Keratinocyte (primary cell): Measurements from ENCODE around the gene MCF2L2. TPM values are rescaled to one million over a fixed set of nuclear protein-coding genes. Genes with fewer than 3 reads are reported as not detected.

Experiments used
- DNase-seq: peaks from one replicate; pipeline ENCODE4 v3.0.0-alpha.2; 2011; ENCODE audit warnings: low read depth, missing footprints, low spot score
- FAIRE-seq: peaks from 2 replicates; lab custom pipeline; 2011; peaks lifted over from hg19 to GRCh38; lab: Jason Lieb, UNC
- H2AFZ ChIP-seq: 2 replicates; pipeline ENCODE4 v1.6.0; 2012; ENCODE audit warnings: low read length, control low read depth, inconsistent platforms; ENCODE audit not compliant: control insufficient read depth
- H3K27ac ChIP-seq: 2 replicates; pipeline ENCODE4 v1.5.1; 2011; ENCODE audit warnings: low read length; ENCODE audit not compliant: control insufficient read depth, insufficient read depth
- H3K27me3 ChIP-seq: 3 replicates; pipeline ENCODE4 v1.6.0; 2011; ENCODE audit warnings: low read length; ENCODE audit not compliant: control insufficient read depth, insufficient read depth; ENCODE audit errors: extremely low read depth
- H3K36me3 ChIP-seq, 2 experiments: 2 replicates in 1 of 2; 3 replicates in 1 of 2; pipeline ENCODE4 v1.5.1; 2011; ENCODE audit warnings: low read length in 2 of 2, mild to moderate bottlenecking in 1 of 2; ENCODE audit not compliant: control insufficient read depth in 2 of 2, insufficient read depth in 2 of 2; ENCODE audit errors: extremely low read depth in 1 of 2
- H3K4me1 ChIP-seq: 3 replicates; pipeline ENCODE4 v1.5.1; 2011; ENCODE audit warnings: low read length; ENCODE audit not compliant: control insufficient read depth, insufficient read depth; ENCODE audit errors: extremely low read depth
- H3K4me2 ChIP-seq: 3 replicates; pipeline ENCODE4 v1.6.0; 2011; ENCODE audit warnings: low read depth, low read length; ENCODE audit not compliant: control insufficient read depth, insufficient read depth; ENCODE audit errors: extremely low read depth
- H3K4me3 ChIP-seq, 3 experiments: fragments of 200-600 bp in 1 of 3; sonication (generic) in 1 of 3; 2 replicates in 2 of 3; 3 replicates in 1 of 3; pipeline ENCODE4 v1.5.1; 2011 to 2016; ENCODE audit warnings: low read length in 3 of 3, mild to moderate bottlenecking in 3 of 3, control low read depth in 2 of 3, inconsistent platforms in 1 of 3, low read depth in 1 of 3, mixed read lengths in 1 of 3, mixed run types in 1 of 3, moderate library complexity in 1 of 3; ENCODE audit not compliant: control insufficient read depth in 2 of 3, insufficient read depth in 2 of 3; ENCODE audit errors: extremely low read depth in 1 of 3
- H3K79me2 ChIP-seq: 2 replicates; pipeline ENCODE4 v1.6.0; 2012; ENCODE audit warnings: low read length; ENCODE audit not compliant: control insufficient read depth, insufficient read depth
- H3K9ac ChIP-seq: 3 replicates; pipeline ENCODE4 v1.6.0; 2011; ENCODE audit warnings: low read length; ENCODE audit not compliant: control insufficient read depth, insufficient read depth; ENCODE audit errors: extremely low read depth
- H3K9me1 ChIP-seq: 3 replicates; pipeline ENCODE4 v1.6.0; 2011; ENCODE audit warnings: low read length; ENCODE audit not compliant: control insufficient read depth, insufficient read depth; ENCODE audit errors: extremely low read depth
- H3K9me3 ChIP-seq: 2 replicates; pipeline ENCODE4 v1.5.1; 2012; ENCODE audit warnings: low read depth, low read length; ENCODE audit not compliant: control insufficient read depth
- H4K20me1 ChIP-seq: 3 replicates; pipeline ENCODE4 v1.6.0; 2011; ENCODE audit warnings: low read length; ENCODE audit not compliant: control insufficient read depth, insufficient read depth; ENCODE audit errors: extremely low read depth
- EZH2 ChIP-seq: IDR thresholded peaks from one replicate; pipeline ENCODE4 v1.6.1; 2012; ENCODE audit warnings: inconsistent platforms, mild to moderate bottlenecking, low read length, moderate library complexity
- dilution Hi-C: fragments of 300-500 bp; cut with MboI; formaldehyde crosslinking; loops from one replicate; pipeline ENCODE4 v1.7.0; 2020; ENCODE audit warnings: low sequenced_read_pairs; ENCODE audit not compliant: extremely low pct_ligation_motif_present
- polyA plus RNA-seq, 5 experiments: library from polyadenylated mRNA; depleted of rRNA in 3 of 5; stranded (reverse) in 3 of 5; stranded (forward) in 1 of 5; unstranded in 1 of 5; fragments of >200 nt; gene quantifications; 1 replicate in 1 of 5; 2 replicates in 3 of 5; 3 replicates in 1 of 5; pipeline versions ENCODE4 v1.2.1 to v1.2.3, GENCODE V29; 2011 to 2012; ENCODE audit warnings: missing spikeins in 2 of 5, low read depth in 1 of 5, low replicate concordance in 1 of 5
- TF ChIP-seq, protein P1 (sequence below), 3 experiments: IDR thresholded peaks in 1 of 3; conservative IDR thresholded peaks in 1 of 3; optimal IDR thresholded peaks in 1 of 3; 2 replicates in 2 of 3; 3 replicates in 1 of 3; pipeline versions ENCODE3 to v1.5.1; 2011; ENCODE audit warnings: low read length in 3 of 3, mild to moderate bottlenecking in 3 of 3, moderate library complexity in 2 of 3, control low read depth in 1 of 3, inconsistent platforms in 1 of 3; ENCODE audit not compliant: insufficient read depth in 2 of 3; ENCODE audit errors: extremely low read depth in 1 of 3

MCF2L2 gene
- polyA plus RNA-seq, 1 donor (not counting 4 experiments of a cell fraction or from before 2014, with no cell fraction given), result 0.26 TPM

DNA sequence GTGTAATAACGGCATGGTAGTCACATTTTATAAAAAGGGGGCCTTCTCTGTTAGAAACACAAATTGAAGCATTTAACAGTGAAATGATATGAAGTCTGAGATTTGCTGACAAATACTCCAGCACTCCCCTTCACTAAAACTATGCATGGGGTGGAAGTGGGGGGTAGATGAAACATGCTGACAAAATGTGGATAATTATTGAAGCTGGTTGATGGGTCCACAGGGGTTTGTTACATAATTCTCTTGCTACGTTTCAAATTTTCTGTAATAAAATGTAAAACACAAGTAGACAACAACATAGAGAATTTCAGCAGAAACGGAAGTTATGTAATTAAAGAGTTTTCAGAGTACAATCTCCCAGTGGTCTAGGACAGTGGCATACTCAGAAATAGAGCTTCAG, 37.0 kb downstream of the MCF2L2 start:
- Histone ChIP-seq H3K9me3 (no peaks in the 10 kb centered on the region), H3K4me3 (no peak overlapping the region), H3K9ac (no peak overlapping the region), H3K36me3 (no peaks in the 10 kb centered on the region), H3K79me2 (no peaks in the 10 kb centered on the region), H3K9me1 (no peaks in the 10 kb centered on the region), H3K27me3 (peaks cover 2% of the 10 kb centered on the region), H4K20me1 (no peaks in the 10 kb centered on the region), H2AFZ (no peak overlapping the region), H3K27ac (no peak overlapping the region), H3K4me2 (no peak overlapping the region), H3K4me1 (no peaks in the 10 kb centered on the region)
- TF ChIP-seq, protein P1, sequence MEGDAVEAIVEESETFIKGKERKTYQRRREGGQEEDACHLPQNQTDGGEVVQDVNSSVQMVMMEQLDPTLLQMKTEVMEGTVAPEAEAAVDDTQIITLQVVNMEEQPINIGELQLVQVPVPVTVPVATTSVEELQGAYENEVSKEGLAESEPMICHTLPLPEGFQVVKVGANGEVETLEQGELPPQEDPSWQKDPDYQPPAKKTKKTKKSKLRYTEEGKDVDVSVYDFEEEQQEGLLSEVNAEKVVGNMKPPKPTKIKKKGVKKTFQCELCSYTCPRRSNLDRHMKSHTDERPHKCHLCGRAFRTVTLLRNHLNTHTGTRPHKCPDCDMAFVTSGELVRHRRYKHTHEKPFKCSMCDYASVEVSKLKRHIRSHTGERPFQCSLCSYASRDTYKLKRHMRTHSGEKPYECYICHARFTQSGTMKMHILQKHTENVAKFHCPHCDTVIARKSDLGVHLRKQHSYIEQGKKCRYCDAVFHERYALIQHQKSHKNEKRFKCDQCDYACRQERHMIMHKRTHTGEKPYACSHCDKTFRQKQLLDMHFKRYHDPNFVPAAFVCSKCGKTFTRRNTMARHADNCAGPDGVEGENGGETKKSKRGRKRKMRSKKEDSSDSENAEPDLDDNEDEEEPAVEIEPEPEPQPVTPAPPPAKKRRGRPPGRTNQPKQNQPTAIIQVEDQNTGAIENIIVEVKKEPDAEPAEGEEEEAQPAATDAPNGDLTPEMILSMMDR (optimal IDR thresholded peaks at IDR 0.05 in 1 of 3, IDR thresholded peaks at IDR 0.05 in 1 of 3, conservative IDR thresholded peaks at IDR 0.05 in 1 of 3; ENCODE audit: extremely low read depth in 1 of 3, insufficient read depth in 2 of 3, low read length in 3 of 3), result no peak
- no peak for TF ChIP-seq EZH2
- no peak for FAIRE-seq
- dilution Hi-C loops, result no loop called here
- no peak for DNase-seq

DNA sequence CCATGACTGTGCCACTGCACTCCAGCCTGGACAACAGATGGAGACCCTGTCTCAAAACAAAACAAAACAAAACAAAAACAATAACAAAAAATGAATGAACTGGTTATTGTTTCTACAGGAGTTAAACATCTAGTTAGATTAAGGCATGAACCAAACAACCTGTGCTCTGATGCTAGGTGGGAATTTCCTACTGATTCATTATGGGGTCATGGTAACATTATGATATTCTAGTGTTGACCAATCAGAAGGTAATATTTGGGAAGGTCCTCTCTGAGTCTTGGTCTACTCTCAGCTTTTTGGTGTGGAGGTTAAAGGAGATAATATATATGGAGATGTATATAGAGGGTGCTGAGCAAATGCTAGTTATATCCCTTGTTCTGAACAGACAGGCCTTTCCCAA, 37.6 kb downstream of the MCF2L2 start:
- FAIRE-seq (no peak), DNase-seq (no peak)
- Histone ChIP-seq H4K20me1 (no peaks in the 10 kb centered on the region), H3K79me2 (no peaks in the 10 kb centered on the region), H3K36me3 (no peaks in the 10 kb centered on the region), H3K9me1 (no peaks in the 10 kb centered on the region), H3K27ac (no peak overlapping the region), H3K9me3 (no peaks in the 10 kb centered on the region), H2AFZ (no peak overlapping the region), H3K4me1 (no peaks in the 10 kb centered on the region), H3K9ac (no peak overlapping the region), H3K4me2 (no peak overlapping the region), H3K4me3 (no peak overlapping the region), H3K27me3 (peaks cover 2% of the 10 kb centered on the region)
- dilution Hi-C loops, result no loop called here
- no peak for TF ChIP-seq EZH2
- TF ChIP-seq, protein P1 (optimal IDR thresholded peaks at IDR 0.05 in 1 of 3, IDR thresholded peaks at IDR 0.05 in 1 of 3, conservative IDR thresholded peaks at IDR 0.05 in 1 of 3; ENCODE audit: extremely low read depth in 1 of 3, insufficient read depth in 2 of 3, low read length in 3 of 3), result no peak
